Measurements from ENCODE around the gene MAML3.

MAML3 gene

DNA sequence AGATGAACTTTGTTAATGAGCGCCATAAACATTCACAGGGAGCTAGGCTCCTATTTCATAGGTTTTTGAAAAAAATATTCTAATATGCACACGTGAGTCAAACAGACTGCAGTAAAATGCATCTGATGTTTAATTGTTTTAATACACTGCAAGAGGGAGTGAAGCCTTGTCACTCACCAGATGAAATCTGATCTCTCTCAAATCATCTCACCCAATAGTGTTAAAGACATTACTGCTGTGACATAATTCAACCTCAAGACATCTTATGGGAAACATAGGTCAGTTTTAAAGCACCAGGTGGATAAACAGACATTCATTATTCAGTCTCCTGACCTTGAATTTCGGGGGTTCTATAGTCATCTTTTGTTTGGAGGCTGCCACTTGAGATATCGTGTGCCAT is 148.3 kb downstream of the MAML3 start:
- no peak for DNase-seq (ENCODE audit: low read depth)
- H3K4me3 ChIP-seq (ENCODE audit: low read depth, low read length), result no peak overlapping the region
- TF ChIP-seq POLR2A (IDR thresholded peaks at IDR 0.05; ENCODE audit: extremely low read depth, insufficient read length) (no peak), MAX (IDR thresholded peaks at IDR 0.05; ENCODE audit: low read depth, low read length) (no peak), MYC (IDR thresholded peaks at IDR 0.05; ENCODE audit: low read depth, low read length) (no peak)
- TF ChIP-seq, protein P1, sequence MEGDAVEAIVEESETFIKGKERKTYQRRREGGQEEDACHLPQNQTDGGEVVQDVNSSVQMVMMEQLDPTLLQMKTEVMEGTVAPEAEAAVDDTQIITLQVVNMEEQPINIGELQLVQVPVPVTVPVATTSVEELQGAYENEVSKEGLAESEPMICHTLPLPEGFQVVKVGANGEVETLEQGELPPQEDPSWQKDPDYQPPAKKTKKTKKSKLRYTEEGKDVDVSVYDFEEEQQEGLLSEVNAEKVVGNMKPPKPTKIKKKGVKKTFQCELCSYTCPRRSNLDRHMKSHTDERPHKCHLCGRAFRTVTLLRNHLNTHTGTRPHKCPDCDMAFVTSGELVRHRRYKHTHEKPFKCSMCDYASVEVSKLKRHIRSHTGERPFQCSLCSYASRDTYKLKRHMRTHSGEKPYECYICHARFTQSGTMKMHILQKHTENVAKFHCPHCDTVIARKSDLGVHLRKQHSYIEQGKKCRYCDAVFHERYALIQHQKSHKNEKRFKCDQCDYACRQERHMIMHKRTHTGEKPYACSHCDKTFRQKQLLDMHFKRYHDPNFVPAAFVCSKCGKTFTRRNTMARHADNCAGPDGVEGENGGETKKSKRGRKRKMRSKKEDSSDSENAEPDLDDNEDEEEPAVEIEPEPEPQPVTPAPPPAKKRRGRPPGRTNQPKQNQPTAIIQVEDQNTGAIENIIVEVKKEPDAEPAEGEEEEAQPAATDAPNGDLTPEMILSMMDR (IDR thresholded peaks at IDR 0.05; ENCODE audit: low read depth, low read length), result no peak

GRCh38 chr4:140004922-140005627 is 148.9 kb downstream of the MAML3 start:
- no peak for DNase-seq (ENCODE audit: low read depth)
- TF ChIP-seq POLR2A (IDR thresholded peaks at IDR 0.05; ENCODE audit: extremely low read depth, insufficient read length) (no peak), MYC (IDR thresholded peaks at IDR 0.05; ENCODE audit: low read depth, low read length) (no peak), MAX (IDR thresholded peaks at IDR 0.05; ENCODE audit: low read depth, low read length) (no peak)
- TF ChIP-seq, protein P1 (IDR thresholded peaks at IDR 0.05; ENCODE audit: low read depth, low read length), result no peak
- H3K4me3 ChIP-seq (ENCODE audit: low read depth, low read length), result no peak overlapping the region

GRCh38 chr4:140004549-140004895 is 149.5 kb downstream of the MAML3 start:
- no peak for DNase-seq (ENCODE audit: low read depth)
- TF ChIP-seq MAX (IDR thresholded peaks at IDR 0.05; ENCODE audit: low read depth, low read length) (no peak), POLR2A (IDR thresholded peaks at IDR 0.05; ENCODE audit: extremely low read depth, insufficient read length) (no peak), MYC (IDR thresholded peaks at IDR 0.05; ENCODE audit: low read depth, low read length) (no peak)
- TF ChIP-seq, protein P1 (IDR thresholded peaks at IDR 0.05; ENCODE audit: low read depth, low read length), result no peak
- H3K4me3 ChIP-seq (ENCODE audit: low read depth, low read length), result no peak overlapping the region

DNA sequence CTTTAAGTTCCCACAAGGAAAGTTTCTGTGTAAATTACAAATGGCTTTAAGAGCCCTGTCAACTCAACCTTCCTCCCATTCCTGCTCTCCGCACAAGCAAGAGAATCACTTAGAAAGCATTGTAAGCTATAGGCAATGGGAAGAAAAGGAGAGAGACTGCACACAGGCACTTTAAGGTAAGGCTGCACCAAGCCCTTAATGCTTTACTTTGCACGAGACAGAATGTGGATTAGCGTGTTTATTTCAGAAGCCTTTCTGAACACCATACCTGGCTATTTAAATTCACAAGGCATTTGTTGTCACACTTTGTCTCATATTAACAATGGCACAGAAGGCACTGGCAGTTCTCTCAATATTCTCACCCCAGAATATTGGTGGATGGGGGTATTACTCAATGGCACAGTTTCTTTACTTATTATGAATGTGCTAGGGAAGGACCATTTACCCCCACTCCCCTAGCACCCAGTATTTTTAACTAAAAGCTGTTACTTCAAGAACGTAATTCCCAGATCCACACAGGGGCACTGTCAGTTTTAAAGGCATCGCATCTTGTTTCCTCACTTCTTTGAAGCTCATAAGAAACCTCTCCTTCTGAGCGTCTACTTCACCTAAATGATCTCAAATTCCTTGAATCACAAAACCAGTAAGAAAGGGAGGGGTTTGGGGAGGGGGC is 150.0 kb downstream of the MAML3 start:
- no peak overlapping the region for H3K4me3 ChIP-seq (ENCODE audit: low read depth, low read length)
- TF ChIP-seq MAX (IDR thresholded peaks at IDR 0.05; ENCODE audit: low read depth, low read length) (no peak), POLR2A (IDR thresholded peaks at IDR 0.05; ENCODE audit: extremely low read depth, insufficient read length) (no peak), MYC (IDR thresholded peaks at IDR 0.05; ENCODE audit: low read depth, low read length) (no peak)
- TF ChIP-seq, protein P1 (IDR thresholded peaks at IDR 0.05; ENCODE audit: low read depth, low read length), result no peak

GRCh38 chr4:140000232-140000631 is 153.8 kb downstream of the MAML3 start:
- H3K4me3 ChIP-seq (ENCODE audit: low read depth, low read length), result no peak overlapping the region
- DNase-seq (ENCODE audit: low read depth), result no peak
- TF ChIP-seq MAX (IDR thresholded peaks at IDR 0.05; ENCODE audit: low read depth, low read length) (no peak), MYC (IDR thresholded peaks at IDR 0.05; ENCODE audit: low read depth, low read length) (no peak)

More for the DNA sequence above, 150.0 kb downstream of the MAML3 start:
- no peak for DNase-seq (ENCODE audit: low read depth)

Data from NB4 (cell line).